GM04503 (cell line): Measurements from ENCODE around the gene SALL2.
A peak's percentile ranks its signal among the peaks of the same experiment; 100 is the strongest.

Source experiments
- DNase-seq: peaks from one replicate; pipeline ENCODE4 v3.0.0-alpha.2; 2012; ENCODE audit warnings: low read depth

SALL2 gene

GRCh38 chr14:21527318-21527679 is 1.2 kb upstream of the SALL2 start:
- DNase-seq = no peak

- DNase-seq = no peak
These were observed 649 bp upstream of the SALL2 start for GRCh38 chr14:21526672-21527317.

- no peak for DNase-seq
These were observed 580 bp downstream of the SALL2 start for GRCh38 chr14:21525571-21525961.

- no peak for DNase-seq
These were observed 1.3 kb downstream of the SALL2 start for GRCh38 chr14:21524575-21525490.

- DNase-seq = no peak
These were observed 2.9 kb downstream of the SALL2 start for GRCh38 chr14:21523203-21523602.

- peak; percentile 70 for DNase-seq
These were observed 4.6 kb downstream of the SALL2 start for GRCh38 chr14:21521501-21521900.

- no peak for DNase-seq
These were observed 5.4 kb downstream of the SALL2 start for GRCh38 chr14:21520767-21521166.

GRCh38 chr14:21518725-21519124 is 7.4 kb downstream of the SALL2 start:
- DNase-seq = no peak

- no peak for DNase-seq
These were observed 11.8 kb downstream of the SALL2 start for GRCh38 chr14:21514341-21514740.

GRCh38 chr14:21510735-21511657 is 15.2 kb downstream of the SALL2 start, which contains the start of gene METTL3:
METTL3 (minus strand) TSS chr14:21511340; CDS start chr14:21511223, 117 bp downstream.
- DNase-seq = peak; percentile 99

- no peak for DNase-seq
These were observed 16.6 kb downstream of the SALL2 start for GRCh38 chr14:21509432-21510143.

- DNase-seq = no peak
These were observed 19.6 kb downstream of the SALL2 start for GRCh38 chr14:21506557-21506956.

GRCh38 chr14:21505012-21505553 is 21.1 kb downstream of the SALL2 start:
- DNase-seq = no peak

GRCh38 chr14:21503376-21503775 is 22.8 kb downstream of the SALL2 start:
- no peak for DNase-seq

- no peak for DNase-seq
These were observed 24.6 kb downstream of the SALL2 start for GRCh38 chr14:21501568-21501967.

GRCh38 chr14:21498540-21499526 is 27.3 kb downstream of the SALL2 start:
- DNase-seq = no peak

GRCh38 chr14:21496453-21496852 is 29.7 kb downstream of the SALL2 start:
- DNase-seq = no peak

- DNase-seq = no peak
These were observed 31.0 kb downstream of the SALL2 start for GRCh38 chr14:21494902-21495762.

GRCh38 chr14:21486640-21487087 is 39.5 kb downstream of the SALL2 start:
- DNase-seq = peak; percentile 89
